Liver (tissue), 9 donors: Measurements from ENCODE around the gene NFKB1. TPM values are rescaled to one million over a fixed set of nuclear protein-coding genes. Genes with fewer than 3 reads are reported as not detected.

Experiments
- DNase-seq: peaks from one replicate; pipeline ENCODE4 v3.0.0-alpha.2; 2017; ENCODE audit warnings: low spot score
- H3K27ac ChIP-seq, 2 donors: one replicate each; pipeline ENCODE4 v1.7.0; 2013; ENCODE audit warnings: inconsistent platforms in 2 of 2, low read length in 2 of 2, control low read depth in 1 of 2, low read depth in 1 of 2, mild to moderate bottlenecking in 1 of 2
- H3K27me3 ChIP-seq, 4 donors: one replicate each; pipeline versions ENCODE4 v1.6.1 to v1.7.0; 2013; ENCODE audit warnings: low read length in 3 of 4, inconsistent platforms in 1 of 4, mild to moderate bottlenecking in 1 of 4, moderate library complexity in 1 of 4; ENCODE audit not compliant: control insufficient read depth in 4 of 4, insufficient read depth in 4 of 4
- H3K36me3 ChIP-seq, 4 donors: one replicate each; pipeline versions ENCODE4 v1.6.1 to v1.7.0; 2013; ENCODE audit warnings: low read length in 3 of 4, mild to moderate bottlenecking in 3 of 4, low read depth in 1 of 4, moderate library complexity in 1 of 4; ENCODE audit not compliant: control insufficient read depth in 4 of 4, insufficient read depth in 3 of 4
- H3K4me1 ChIP-seq, 4 donors: one replicate each; pipeline versions ENCODE4 v1.6.1 to v1.7.0; 2013; ENCODE audit warnings: low read length in 3 of 4, mild to moderate bottlenecking in 3 of 4, moderate library complexity in 1 of 4; ENCODE audit not compliant: control insufficient read depth in 4 of 4, insufficient read depth in 4 of 4
- H3K4me3 ChIP-seq, 3 donors: one replicate each; pipeline versions ENCODE4 v1.6.1 to v1.7.0; 2013; ENCODE audit warnings: low read length in 3 of 3, control low read depth in 1 of 3, low read depth in 1 of 3, mild to moderate bottlenecking in 1 of 3
- H3K9ac ChIP-seq, 2 donors: one replicate each; pipeline ENCODE4 v1.7.0; 2013; ENCODE audit warnings: low read length in 2 of 2, mild to moderate bottlenecking in 2 of 2, moderate library complexity in 2 of 2, control low read depth in 1 of 2, low read depth in 1 of 2
- H3K9me3 ChIP-seq, 4 donors: one replicate each; pipeline versions ENCODE4 v1.6.1 to v1.7.0; 2013; ENCODE audit warnings: low read length in 3 of 4; ENCODE audit not compliant: control insufficient read depth in 4 of 4
- EGR1 ChIP-seq, 2 donors: IDR thresholded peaks; 2 replicates each; pipeline ENCODE4 v1.6.1; 2016 to 2018; ENCODE audit warnings: antibody characterized with exemption in 2 of 2, low read depth in 2 of 2
- FOXA1 ChIP-seq: IDR thresholded peaks from 2 replicates; pipeline ENCODE4 v1.6.1; 2016; ENCODE audit warnings: antibody characterized with exemption
- FOXA2 ChIP-seq: IDR thresholded peaks from 2 replicates; pipeline ENCODE4 v1.6.1; 2016; ENCODE audit warnings: antibody characterized with exemption
- GABPA ChIP-seq, 2 donors: IDR thresholded peaks in 1 of 2; conservative IDR thresholded peaks in 1 of 2; 2 replicates each; pipeline ENCODE4 v1.6.1; 2016; ENCODE audit warnings: antibody characterized with exemption in 2 of 2, mild to moderate bottlenecking in 1 of 2, moderate library complexity in 1 of 2
- HNF4A ChIP-seq, 2 donors: conservative IDR thresholded peaks; 2 replicates each; pipeline ENCODE4 v1.6.1; 2016; ENCODE audit warnings: antibody characterized with exemption in 2 of 2, mild to moderate bottlenecking in 2 of 2
- HNF4G ChIP-seq: IDR thresholded peaks from 2 replicates; pipeline ENCODE4 v1.6.1; 2016; ENCODE audit warnings: antibody characterized with exemption
- JUND ChIP-seq, 2 donors: IDR thresholded peaks; 2 replicates each; pipeline ENCODE4 v1.6.1; 2016; ENCODE audit warnings: antibody characterized with exemption in 2 of 2
- RAD21 ChIP-seq, 2 donors: IDR thresholded peaks; 2 replicates each; pipeline ENCODE4 v1.6.1; 2016; ENCODE audit warnings: antibody characterized with exemption in 2 of 2, mild to moderate bottlenecking in 2 of 2
- RXRA ChIP-seq, 2 donors: IDR thresholded peaks; 2 replicates each; pipeline ENCODE4 v1.6.1; 2017 to 2018; ENCODE audit warnings: antibody characterized with exemption in 2 of 2, mild to moderate bottlenecking in 1 of 2
- SP1 ChIP-seq: IDR thresholded peaks from 2 replicates; pipeline ENCODE4 v1.6.1; 2018; ENCODE audit warnings: antibody characterized with exemption, mild to moderate bottlenecking
- TAF1 ChIP-seq: conservative IDR thresholded peaks from 2 replicates; pipeline ENCODE4 v1.6.1; 2016; ENCODE audit warnings: antibody characterized with exemption, mild to moderate bottlenecking
- YY1 ChIP-seq: IDR thresholded peaks from 2 replicates; pipeline ENCODE4 v1.6.1; 2016; ENCODE audit warnings: antibody characterized with exemption, mild to moderate bottlenecking
- WGBS: extraction: QIAGEN DNeasy Blood & Tissue Kit; methylation state at CpG from one replicate; pipeline ENCODE4 v1.1.7; 2013; 5-methylcytosine and 5-hydroxymethylcytosine counted together
- polyA plus RNA-seq, 2 donors: library from polyadenylated mRNA; stranded (reverse) in 1 of 2; unstranded in 1 of 2; fragments of 200-250 nt in 1 of 2; fragments of >200 nt in 1 of 2; fragmentation: Nextera tagmentation in 1 of 2; extraction: Ambion mirVana in 1 of 2; gene quantifications; one replicate each; pipeline versions ENCODE4 v1.2.1 to v1.2.3, GENCODE V29; 2013 to 2015
- total RNA-seq, 2 donors: library from RNA; depleted of rRNA; stranded (reverse); fragments of >200 nt; gene quantifications; one replicate each; pipeline ENCODE4 v1.2.3, GENCODE V29; 2014
- TF ChIP-seq, protein P1 (sequence below): IDR thresholded peaks from 2 replicates; pipeline ENCODE4 v1.6.1; 2016; ENCODE audit warnings: antibody characterized with exemption
- TF ChIP-seq, protein P2 (sequence below): IDR thresholded peaks from 2 replicates; pipeline ENCODE4 v1.6.1; 2016; ENCODE audit warnings: antibody characterized with exemption
- TF ChIP-seq, protein P3 (sequence below): IDR thresholded peaks from 2 replicates; pipeline ENCODE4 v1.6.1; 2016; ENCODE audit warnings: antibody characterized with exemption
- donor health status: healthy.
- donor health status: healthy.
- donor health status: healthy.
- donor health status: healthy.
- donor health status: healthy.

The NFKB1 gene
- total and polyA plus RNA-seq, 4 donors, result 5.1 to 23.0 (median 13.4) TPM

DNA sequence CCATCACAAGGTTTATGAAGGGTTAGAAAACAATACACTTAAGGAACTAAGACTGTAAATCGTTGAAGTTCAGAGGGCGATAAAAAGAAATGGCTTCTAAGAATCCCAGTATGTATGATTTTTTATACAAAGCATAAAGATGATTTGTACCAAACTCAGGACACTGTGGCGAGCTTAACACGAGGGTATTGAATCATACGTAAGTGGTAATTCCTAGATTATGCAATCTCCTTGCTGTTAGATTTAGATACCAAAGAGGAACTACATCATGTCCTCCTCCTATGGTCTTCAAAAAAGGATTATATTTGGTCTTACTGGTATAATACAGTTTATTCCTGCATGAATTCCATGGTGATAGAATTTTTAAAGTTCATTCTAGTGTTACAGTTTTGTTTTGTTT lies 23.9 kb downstream of the NFKB1 start (continued):
- TF ChIP-seq, protein P1, sequence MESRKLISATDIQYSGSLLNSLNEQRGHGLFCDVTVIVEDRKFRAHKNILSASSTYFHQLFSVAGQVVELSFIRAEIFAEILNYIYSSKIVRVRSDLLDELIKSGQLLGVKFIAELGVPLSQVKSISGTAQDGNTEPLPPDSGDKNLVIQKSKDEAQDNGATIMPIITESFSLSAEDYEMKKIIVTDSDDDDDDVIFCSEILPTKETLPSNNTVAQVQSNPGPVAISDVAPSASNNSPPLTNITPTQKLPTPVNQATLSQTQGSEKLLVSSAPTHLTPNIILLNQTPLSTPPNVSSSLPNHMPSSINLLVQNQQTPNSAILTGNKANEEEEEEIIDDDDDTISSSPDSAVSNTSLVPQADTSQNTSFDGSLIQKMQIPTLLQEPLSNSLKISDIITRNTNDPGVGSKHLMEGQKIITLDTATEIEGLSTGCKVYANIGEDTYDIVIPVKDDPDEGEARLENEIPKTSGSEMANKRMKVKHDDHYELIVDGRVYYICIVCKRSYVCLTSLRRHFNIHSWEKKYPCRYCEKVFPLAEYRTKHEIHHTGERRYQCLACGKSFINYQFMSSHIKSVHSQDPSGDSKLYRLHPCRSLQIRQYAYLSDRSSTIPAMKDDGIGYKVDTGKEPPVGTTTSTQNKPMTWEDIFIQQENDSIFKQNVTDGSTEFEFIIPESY, result no peak
- no peak for TF ChIP-seq GABPA (IDR thresholded peaks at IDR 0.05 in 1 of 2, conservative IDR thresholded peaks at IDR 0.05 in 1 of 2)
- TF ChIP-seq RXRA (IDR thresholded peaks at IDR 0.05), result no peak
- no peak for TF ChIP-seq TAF1
- no peak for TF ChIP-seq HNF4A (conservative IDR thresholded peaks at IDR 0.05)
- TF ChIP-seq, protein P2, sequence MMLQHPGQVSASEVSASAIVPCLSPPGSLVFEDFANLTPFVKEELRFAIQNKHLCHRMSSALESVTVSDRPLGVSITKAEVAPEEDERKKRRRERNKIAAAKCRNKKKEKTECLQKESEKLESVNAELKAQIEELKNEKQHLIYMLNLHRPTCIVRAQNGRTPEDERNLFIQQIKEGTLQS, result no peak
- TF ChIP-seq RAD21 (IDR thresholded peaks at IDR 0.05), result no peak

DNA sequence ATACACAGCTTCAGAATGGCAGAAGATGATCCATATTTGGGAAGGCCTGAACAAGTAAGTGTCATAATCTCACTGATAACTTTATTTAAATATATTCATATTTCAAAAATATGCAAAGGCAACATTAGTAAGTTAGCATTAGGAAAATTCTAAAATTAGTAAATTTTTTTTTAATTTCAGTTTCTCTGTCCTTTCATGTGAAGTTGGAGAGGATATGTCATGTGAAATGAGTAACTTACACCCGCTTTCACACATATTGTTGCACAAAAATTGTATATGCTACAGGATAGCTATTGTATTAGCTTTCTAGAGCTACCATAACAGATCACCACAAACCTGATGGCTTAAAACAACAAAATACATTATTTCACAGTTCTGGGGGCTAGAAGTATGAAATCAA lies 24.3 kb downstream of the NFKB1 start:
- H3K4me3 ChIP-seq, result no peak overlapping the region
- WGBS, result 96% methylated on average over 1 of the region's 1 CpG
- no peaks in the 10 kb centered on the region for H3K27me3 ChIP-seq
- H3K4me1 ChIP-seq, result peaks cover 0 to 27% (median 4%) of the 10 kb centered on the region in 4 donors
- H3K9me3 ChIP-seq, result no peaks in the 10 kb centered on the region
- H3K27ac ChIP-seq, result no peak overlapping the region
- peaks cover 0 to 5% (median 0%) of the 10 kb centered on the region in 4 donors for H3K36me3 ChIP-seq
- TF ChIP-seq, protein P1, result no peak
- TF ChIP-seq RAD21 (IDR thresholded peaks at IDR 0.05) (no peak), HNF4G (no peak)
- no peak overlapping the region for H3K9ac ChIP-seq
- DNase-seq, result no peak

DNA sequence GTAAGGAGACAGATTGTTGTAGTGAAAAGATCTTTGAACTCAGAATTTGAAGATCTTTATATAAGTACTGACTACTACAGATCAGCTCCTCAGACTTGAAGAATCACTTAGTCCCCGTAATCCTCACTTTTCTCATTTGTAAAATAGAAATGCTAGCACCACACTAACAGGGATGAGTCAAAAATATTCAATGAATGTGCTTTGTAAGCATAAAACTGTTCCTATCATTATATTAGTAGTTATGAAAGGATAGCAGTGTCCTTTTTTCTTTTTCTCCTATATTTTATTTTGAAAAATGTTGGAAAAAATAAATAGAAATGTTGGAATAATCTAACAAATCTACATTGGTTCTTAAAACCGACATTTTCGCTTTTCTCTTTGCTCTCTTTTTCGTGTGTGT lies 25.4 kb downstream of the NFKB1 start:
- TF ChIP-seq, protein P2, result no peak
- TF ChIP-seq RAD21 (IDR thresholded peaks at IDR 0.05), result no peak
- TF ChIP-seq, protein P3, sequence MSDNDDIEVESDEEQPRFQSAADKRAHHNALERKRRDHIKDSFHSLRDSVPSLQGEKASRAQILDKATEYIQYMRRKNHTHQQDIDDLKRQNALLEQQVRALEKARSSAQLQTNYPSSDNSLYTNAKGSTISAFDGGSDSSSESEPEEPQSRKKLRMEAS, result no peak
- H3K36me3 ChIP-seq, result peaks cover 0 to 5% (median 0%) of the 10 kb centered on the region in 4 donors
- H3K9me3 ChIP-seq, result no peaks in the 10 kb centered on the region
- no peak overlapping the region for H3K27ac ChIP-seq
- DNase-seq, result no peak
- no peak overlapping the region for H3K4me3 ChIP-seq
- H3K27me3 ChIP-seq, result no peaks in the 10 kb centered on the region
- peaks cover 0 to 26% (median 4%) of the 10 kb centered on the region in 4 donors for H3K4me1 ChIP-seq
- 94% methylated on average over 4 of the region's 4 CpGs for WGBS
- no peak overlapping the region for H3K9ac ChIP-seq

DNA sequence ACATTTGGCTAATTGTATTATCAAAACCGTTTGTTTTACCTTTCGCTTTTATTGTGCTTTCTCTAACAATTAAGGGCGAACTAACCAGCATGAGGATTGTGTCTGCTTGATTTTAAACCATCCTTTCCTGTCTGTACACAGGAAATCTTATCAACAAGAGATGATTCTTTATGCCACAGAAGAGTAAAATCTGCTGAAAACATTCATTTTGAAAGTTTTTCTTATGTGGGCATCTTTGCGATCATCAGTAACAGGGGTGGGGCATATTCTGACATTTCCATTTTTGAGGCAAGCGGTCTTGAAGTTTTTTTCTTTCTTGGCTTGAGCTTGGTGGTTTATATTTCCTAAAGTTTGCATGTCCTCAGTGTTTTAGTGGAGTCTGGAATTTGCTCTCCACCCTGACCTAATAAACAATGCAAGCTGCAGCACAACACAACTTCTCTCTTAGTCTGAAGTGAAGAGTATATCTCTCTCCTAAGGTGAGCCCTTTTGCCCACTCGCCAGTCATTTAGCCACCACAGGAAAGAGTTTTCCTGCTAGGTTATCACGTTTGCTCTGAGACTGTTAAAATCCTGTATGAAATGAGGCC lies 26.6 kb downstream of the NFKB1 start:
- WGBS, result 71% methylated on average over 7 of the region's 7 CpGs
- no peak for DNase-seq
- no peaks in the 10 kb centered on the region for H3K27me3 ChIP-seq
- H3K9ac ChIP-seq, result no peak overlapping the region
- H3K4me1 ChIP-seq, result peaks cover 0 to 15% (median 2%) of the 10 kb centered on the region in 4 donors
- no peak overlapping the region for H3K4me3 ChIP-seq
- no peaks in the 10 kb centered on the region for H3K9me3 ChIP-seq
- H3K27ac ChIP-seq, result no peak overlapping the region
- peaks cover 0 to 5% (median 0%) of the 10 kb centered on the region in 4 donors for H3K36me3 ChIP-seq
- TF ChIP-seq, protein P1, result no peak
- TF ChIP-seq EGR1 (IDR thresholded peaks at IDR 0.05; ENCODE audit: low read depth in 2 of 2) (no peak), YY1 (no peak), JUND (IDR thresholded peaks at IDR 0.05) (no peak), SP1 (no peak), TAF1 (no peak), RAD21 (IDR thresholded peaks at IDR 0.05) (no peak), RXRA (IDR thresholded peaks at IDR 0.05) (no peak), FOXA1 (no peak), FOXA2 (no peak)
- TF ChIP-seq, protein P2, result no peak
